DOHH2 (cell line): ENCODE results near the gene CCDC85B.

Experiments
- H3F3A ChIP-seq: fragments of 200-600 bp; sonication (generic), shearing (Covaris generic); 2 replicates; pipeline ENCODE4 v1.6.0; 2016; ENCODE audit warnings: antibody characterized with exemption, mild to moderate bottlenecking; ENCODE audit not compliant: control insufficient read depth, insufficient read depth
- H3K27ac ChIP-seq: fragments of 200-600 bp; sonication (generic); 2 replicates; pipeline ENCODE4 v1.5.1; 2014; ENCODE audit warnings: low read depth, mild to moderate bottlenecking, low read length, moderate library complexity
- H3K27me3 ChIP-seq: fragments of 200-600 bp; sonication (generic); 2 replicates; pipeline ENCODE4 v1.6.1; 2014; ENCODE audit warnings: mild to moderate bottlenecking, low read length, mixed read lengths; ENCODE audit not compliant: control insufficient read depth
- H3K36me3 ChIP-seq: fragments of 200-600 bp; sonication (generic); 2 replicates; pipeline ENCODE4 v1.6.1; 2014; ENCODE audit warnings: mild to moderate bottlenecking, low read length, moderate library complexity, mixed read lengths; ENCODE audit not compliant: control insufficient read depth
- H3K4me1 ChIP-seq: fragments of 200-600 bp; sonication (generic); 2 replicates; pipeline ENCODE4 v1.6.1; 2014; ENCODE audit warnings: mild to moderate bottlenecking, low read length, mixed read lengths; ENCODE audit not compliant: control insufficient read depth
- H3K4me2 ChIP-seq: fragments of 200-600 bp; sonication (generic); 2 replicates; pipeline ENCODE4 v1.6.0; 2014; ENCODE audit warnings: mild to moderate bottlenecking, low read length, moderate library complexity
- H3K4me3 ChIP-seq: fragments of 200-600 bp; sonication (generic); 2 replicates; pipeline ENCODE4 v1.5.1; 2014; ENCODE audit warnings: mild to moderate bottlenecking, low read length, mixed read lengths
- H3K79me2 ChIP-seq: fragments of 200-600 bp; sonication (generic); 2 replicates; pipeline ENCODE4 v1.6.1; 2014; ENCODE audit warnings: mild to moderate bottlenecking, low read length, mixed read lengths; ENCODE audit not compliant: control insufficient read depth
- H3K9me2 ChIP-seq: fragments of 200-600 bp; sonication (generic); replicated peaks from 2 replicates; pipeline ENCODE4 v1.6.1; 2014; ENCODE audit warnings: mild to moderate bottlenecking, low read length, mixed read lengths; ENCODE audit not compliant: control insufficient read depth
- H3K9me3 ChIP-seq: fragments of 200-600 bp; sonication (generic); 2 replicates; pipeline ENCODE4 v1.6.1; 2014; ENCODE audit warnings: antibody characterized with exemption, low read length, mixed read lengths; ENCODE audit not compliant: control insufficient read depth, insufficient read depth
- H4K20me1 ChIP-seq: fragments of 200-600 bp; sonication (generic); 2 replicates; pipeline ENCODE4 v1.6.0; 2014; ENCODE audit warnings: low read depth, mild to moderate bottlenecking, antibody characterized with exemption, low read length, moderate library complexity; ENCODE audit not compliant: control insufficient read depth, insufficient read depth
- EZH2phosphoT487 ChIP-seq: fragments of 200-600 bp; sonication (generic); IDR thresholded peaks from 2 replicates; pipeline ENCODE4 v1.6.1; 2017; ENCODE audit warnings: borderline replicate concordance, mild to moderate bottlenecking, antibody characterized with exemption, low read length, moderate library complexity, mixed read lengths
- TF ChIP-seq, protein P1 (sequence below): fragments of 200-600 bp; sonication (generic); IDR thresholded peaks from one replicate; pipeline ENCODE4 v1.5.1; 2014; ENCODE audit warnings: antibody characterized with exemption, mild to moderate bottlenecking, low read depth, low read length; ENCODE audit not compliant: poor library complexity, severe bottlenecking

CCDC85B gene

GRCh38 chr11:65867284-65868071 lies 23.0 kb upstream of the CCDC85B start:
- Histone ChIP-seq H3K27me3 (peaks cover 14% of the 10 kb centered on the region), H3K4me3 (no peak overlapping the region), H3K4me1 (peaks cover 23% of the 10 kb centered on the region), H3K9me3 (no peaks in the 10 kb centered on the region), H3K9me2 (no peaks in the 10 kb centered on the region), H4K20me1 (no peaks in the 10 kb centered on the region; the same call in 1 of the 2 replicates), H3K27ac (no peak overlapping the region), H3F3A (peaks cover 12% of the 10 kb centered on the region; the same call in 1 of the 2 replicates), H3K79me2 (peaks cover 4% of the 10 kb centered on the region), H3K4me2 (no peak overlapping the region), H3K36me3 (peaks cover 45% of the 10 kb centered on the region)
- TF ChIP-seq EZH2phosphoT487, result no peak
- TF ChIP-seq, protein P1, sequence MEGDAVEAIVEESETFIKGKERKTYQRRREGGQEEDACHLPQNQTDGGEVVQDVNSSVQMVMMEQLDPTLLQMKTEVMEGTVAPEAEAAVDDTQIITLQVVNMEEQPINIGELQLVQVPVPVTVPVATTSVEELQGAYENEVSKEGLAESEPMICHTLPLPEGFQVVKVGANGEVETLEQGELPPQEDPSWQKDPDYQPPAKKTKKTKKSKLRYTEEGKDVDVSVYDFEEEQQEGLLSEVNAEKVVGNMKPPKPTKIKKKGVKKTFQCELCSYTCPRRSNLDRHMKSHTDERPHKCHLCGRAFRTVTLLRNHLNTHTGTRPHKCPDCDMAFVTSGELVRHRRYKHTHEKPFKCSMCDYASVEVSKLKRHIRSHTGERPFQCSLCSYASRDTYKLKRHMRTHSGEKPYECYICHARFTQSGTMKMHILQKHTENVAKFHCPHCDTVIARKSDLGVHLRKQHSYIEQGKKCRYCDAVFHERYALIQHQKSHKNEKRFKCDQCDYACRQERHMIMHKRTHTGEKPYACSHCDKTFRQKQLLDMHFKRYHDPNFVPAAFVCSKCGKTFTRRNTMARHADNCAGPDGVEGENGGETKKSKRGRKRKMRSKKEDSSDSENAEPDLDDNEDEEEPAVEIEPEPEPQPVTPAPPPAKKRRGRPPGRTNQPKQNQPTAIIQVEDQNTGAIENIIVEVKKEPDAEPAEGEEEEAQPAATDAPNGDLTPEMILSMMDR, result no peak

DNA sequence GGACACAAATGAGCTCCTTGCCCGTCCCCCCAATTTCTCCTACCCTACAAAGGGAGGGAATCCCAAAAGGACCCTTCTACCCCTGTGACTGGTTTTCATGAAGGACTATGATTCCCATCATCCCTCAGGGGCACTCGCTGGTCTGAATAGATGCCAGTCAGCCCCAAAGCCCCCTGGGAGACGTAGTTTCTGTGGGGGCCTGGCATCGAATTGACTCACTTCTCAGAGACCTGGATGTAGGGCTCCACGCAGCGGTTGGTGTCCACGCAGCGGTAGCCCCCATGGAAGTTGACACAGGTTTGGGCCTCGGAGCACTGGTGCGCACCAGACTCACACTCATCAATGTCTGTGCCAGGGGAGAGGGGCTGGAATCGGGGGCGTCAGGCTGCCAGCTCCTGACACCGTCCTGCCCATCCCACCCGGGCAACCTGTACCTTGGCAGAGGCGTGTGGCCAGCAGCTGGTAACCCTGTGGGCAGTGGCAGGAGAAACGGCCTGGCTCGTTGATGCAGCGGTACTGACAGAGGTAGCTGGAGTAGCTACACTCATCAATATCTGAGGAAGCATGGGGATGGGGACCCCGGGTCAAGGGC lies 22.3 kb upstream of the CCDC85B start:
- H4K20me1 ChIP-seq, result no peaks in the 10 kb centered on the region; the same call in 1 of the 2 replicates
- H3K79me2 ChIP-seq, result no peaks in the 10 kb centered on the region
- H3K36me3 ChIP-seq, result peaks cover 38% of the 10 kb centered on the region
- TF ChIP-seq, protein P1, result no peak
- H3K9me3 ChIP-seq, result no peaks in the 10 kb centered on the region
- H3K4me1 ChIP-seq, result peaks cover 28% of the 10 kb centered on the region
- H3K9me2 ChIP-seq, result no peaks in the 10 kb centered on the region
- H3K27me3 ChIP-seq, result peaks cover 19% of the 10 kb centered on the region
- no peak overlapping the region for H3K4me2 ChIP-seq
- peaks cover 12% of the 10 kb centered on the region; the same call in 1 of the 2 replicates for H3F3A ChIP-seq
- no peak overlapping the region for H3K4me3 ChIP-seq
- H3K27ac ChIP-seq, result no peak overlapping the region

DNA sequence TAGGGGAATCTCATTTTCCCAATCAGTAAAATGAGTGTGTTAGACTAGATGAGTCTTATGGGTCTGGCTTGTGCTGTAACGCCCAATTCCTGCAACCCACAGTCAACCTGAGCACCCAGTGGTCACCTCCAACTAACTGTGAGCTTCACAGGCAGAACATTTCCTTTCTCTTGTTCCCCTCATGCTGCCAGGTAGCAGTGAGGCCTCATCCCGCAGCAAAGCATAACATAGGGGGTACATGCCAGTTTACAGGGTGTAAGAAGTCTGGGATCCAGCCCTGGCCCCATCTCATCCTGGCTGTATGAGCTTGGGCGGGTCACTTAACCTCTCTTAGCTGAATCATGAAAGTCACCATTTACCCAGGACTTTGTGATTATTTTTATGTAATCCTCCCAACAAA lies 21.6 kb upstream of the CCDC85B start:
- Histone ChIP-seq H3F3A (peaks cover 12% of the 10 kb centered on the region; the same call in 1 of the 2 replicates), H3K36me3 (peaks cover 30% of the 10 kb centered on the region), H4K20me1 (no peaks in the 10 kb centered on the region; the same call in 1 of the 2 replicates), H3K4me3 (no peak overlapping the region), H3K27ac (no peak overlapping the region), H3K9me3 (no peaks in the 10 kb centered on the region), H3K9me2 (no peaks in the 10 kb centered on the region), H3K4me2 (no peak overlapping the region), H3K79me2 (no peaks in the 10 kb centered on the region), H3K4me1 (peaks cover 33% of the 10 kb centered on the region), H3K27me3 (peaks cover 20% of the 10 kb centered on the region)
- TF ChIP-seq, protein P1, result no peak
- no peak for TF ChIP-seq EZH2phosphoT487
